HL-60/S4 (cell line): ENCODE measurements around the gene ARL10.
"Not testable (repeated sequence)": the region's sequence is repeated elsewhere in the genome, so short reads cannot be mapped to it uniquely, and the experiment has no call there.

Experiments
- in situ Hi-C: fragments of 300-500 bp; cut with MboI; formaldehyde crosslinking; loops from 2 replicates; pipeline ENCODE4 v1.14.3; 2022; ENCODE audit warnings: low sequenced_read_pairs

ARL10 gene

DNA sequence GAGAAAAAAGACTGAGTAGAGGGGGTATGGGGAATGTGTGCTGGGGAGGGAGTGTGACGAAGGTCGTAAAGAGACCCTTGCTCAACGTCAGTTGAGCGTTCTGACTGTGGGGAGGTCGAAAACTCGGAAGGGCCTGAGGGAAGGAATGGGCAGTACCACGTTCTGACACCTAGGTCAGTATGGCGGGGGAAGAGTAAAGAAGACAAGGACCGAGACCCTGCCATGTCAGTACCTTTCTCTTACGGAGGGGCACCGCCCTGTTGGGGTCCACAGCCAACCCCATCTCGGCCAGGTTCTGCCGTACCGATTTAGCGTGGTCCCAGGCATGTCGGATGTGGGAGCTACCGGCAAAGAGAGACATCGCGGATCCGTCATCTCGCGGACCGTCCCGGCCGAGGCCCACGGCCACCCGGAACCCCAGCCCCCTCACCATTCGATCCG is 22.7 kb downstream of the ARL10 start:
- in situ Hi-C loops = no loop called here

DNA sequence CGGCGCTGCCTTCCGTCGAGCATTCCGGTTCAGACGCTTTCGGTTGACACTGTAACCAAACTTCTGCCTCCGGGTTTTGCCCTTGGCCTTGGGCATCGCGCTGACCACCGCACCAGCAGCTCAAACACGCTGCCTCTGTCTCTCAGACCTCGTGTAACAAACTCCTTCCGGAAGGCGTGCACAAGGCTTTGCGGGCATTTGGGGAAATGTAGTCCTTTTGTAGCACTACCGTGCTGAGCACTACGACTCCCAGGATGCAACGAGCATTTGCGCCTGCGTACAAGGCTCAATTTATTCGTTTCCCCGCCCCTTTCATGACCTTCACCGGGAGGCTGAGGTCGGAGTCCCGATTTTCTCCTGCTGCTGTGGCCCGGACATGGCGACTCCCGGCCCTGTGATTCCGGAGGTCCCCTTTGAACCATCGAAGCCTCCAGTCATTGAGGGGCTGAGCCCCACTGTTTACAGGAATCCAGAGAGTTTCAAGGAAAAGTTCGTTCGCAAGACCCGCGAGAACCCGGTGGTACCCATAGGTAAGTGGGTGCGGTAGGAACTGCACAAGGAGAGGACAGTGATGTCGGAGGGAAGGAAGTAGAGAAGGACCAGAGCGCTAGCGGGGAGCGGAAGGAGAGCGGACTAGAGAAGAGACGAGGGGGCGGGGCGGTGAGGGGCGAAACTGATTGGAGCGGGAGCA is 23.3 kb downstream of the ARL10 start, which contains the start of the genes HIGD2A and NOP16:
HIGD2A (plus strand) TSS at position 308 of the 691 bp plus-strand sequence; CDS start at position 377, 69 bp downstream.
NOP16 (minus strand) TSS at position 155 of the 691 bp plus-strand sequence; CDS start at position 96, 59 bp downstream.
- in situ Hi-C loops = no loop called here

DNA sequence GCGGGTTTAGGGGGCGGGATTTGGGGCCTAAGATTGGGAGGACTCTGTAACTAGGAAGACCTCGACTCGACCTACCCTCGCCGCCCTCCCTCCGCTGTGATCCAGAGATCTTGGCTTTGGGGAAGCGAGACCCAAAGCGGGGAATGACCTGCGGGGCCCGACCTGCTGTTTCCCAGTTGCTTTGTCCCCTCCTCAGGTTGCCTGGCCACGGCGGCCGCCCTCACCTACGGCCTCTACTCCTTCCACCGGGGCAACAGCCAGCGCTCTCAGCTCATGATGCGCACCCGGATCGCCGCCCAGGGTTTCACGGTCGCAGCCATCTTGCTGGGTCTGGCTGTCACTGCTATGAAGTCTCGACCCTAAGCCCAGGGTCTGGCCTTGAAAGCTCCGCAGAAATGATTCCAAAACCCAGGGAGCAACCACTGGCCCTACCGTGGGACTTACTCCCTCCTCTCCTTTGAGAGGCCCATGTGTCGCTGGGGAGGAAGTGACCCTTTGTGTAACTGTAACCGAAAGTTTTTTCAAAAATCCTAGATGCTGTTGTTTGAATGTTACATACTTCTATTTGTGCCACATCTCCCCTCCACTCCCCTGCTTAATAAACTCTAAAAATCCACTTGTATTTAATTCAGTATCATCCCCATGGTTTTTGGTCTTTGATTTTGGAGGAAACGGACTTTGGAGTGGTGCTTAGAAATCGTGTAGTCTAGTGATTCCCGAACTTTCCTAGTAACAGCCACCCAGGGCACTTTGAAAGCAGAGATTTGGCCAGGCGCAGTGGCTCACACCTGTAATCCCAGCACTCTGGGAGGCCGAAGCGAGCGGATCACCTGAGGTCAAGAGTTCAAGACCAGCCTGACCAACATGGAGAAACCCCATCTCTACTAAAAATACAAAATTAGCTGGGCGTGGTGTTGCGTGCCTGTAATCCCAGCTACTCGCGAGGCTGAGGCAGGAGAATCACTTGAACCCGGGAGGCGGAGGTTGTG is 24.1 kb downstream of the ARL10 start:
- in situ Hi-C loops = no loop called here

DNA sequence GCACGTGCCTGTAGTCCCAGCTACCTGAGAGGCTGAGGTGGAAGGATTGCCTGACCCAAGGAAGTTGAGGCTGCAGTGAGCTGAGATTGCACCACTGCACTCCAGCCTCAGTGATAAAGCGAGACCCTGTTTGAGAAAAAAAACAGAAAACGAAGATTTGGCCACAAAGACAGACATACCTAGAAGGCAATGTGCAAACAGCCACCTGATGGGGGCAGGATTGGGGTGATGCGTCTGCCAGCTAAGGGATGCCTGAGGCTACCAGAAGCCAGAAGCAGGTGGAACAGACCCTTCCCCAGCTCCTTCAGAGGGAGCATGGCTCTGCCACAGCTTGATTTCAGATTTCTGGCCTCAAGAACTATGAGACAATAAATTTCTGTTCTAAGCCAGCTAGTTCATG is 26.2 kb downstream of the ARL10 start:
- in situ Hi-C loops = no loop called here

DNA sequence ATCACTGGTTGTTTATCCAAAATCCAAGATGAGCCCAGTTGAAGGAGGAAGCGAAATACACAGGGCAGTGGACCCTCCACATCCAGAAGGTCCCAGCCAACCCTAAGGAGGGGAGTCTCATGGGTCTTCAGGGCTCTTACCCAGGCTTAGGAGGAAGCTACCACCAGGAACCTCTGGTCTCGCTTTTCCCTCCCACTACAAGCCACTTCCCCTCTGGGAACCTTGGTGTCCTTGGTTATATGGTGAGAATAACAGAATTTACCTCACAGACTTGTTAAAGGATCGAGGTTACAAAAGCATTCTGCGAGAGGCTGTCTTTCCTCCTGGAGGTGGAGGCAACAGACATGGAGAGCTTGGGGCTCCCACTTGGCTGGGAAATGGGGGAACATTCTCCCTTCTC is 26.7 kb downstream of the ARL10 start:
- in situ Hi-C loops = no loop called here

DNA sequence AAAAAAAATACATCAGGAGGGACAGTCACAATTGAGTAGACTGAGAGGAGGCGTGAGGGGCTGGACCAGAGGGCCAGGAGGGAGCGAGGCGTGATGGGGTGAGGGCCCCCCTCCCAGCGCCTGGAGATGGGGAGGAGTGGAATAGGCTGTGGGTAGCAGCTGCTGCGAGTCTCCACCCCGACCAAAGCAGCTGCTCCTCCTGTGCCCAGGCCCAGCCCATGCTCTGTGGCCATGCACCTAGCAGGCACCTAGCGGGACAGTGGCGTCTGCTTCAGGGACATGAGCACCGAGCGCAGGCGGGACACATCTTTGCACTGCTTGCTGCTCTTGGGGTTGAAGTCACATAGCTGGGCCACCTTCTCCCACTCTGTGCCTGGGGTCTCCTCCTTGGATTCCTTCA is 27.2 kb downstream of the ARL10 start:
- in situ Hi-C loops = no loop called here

DNA sequence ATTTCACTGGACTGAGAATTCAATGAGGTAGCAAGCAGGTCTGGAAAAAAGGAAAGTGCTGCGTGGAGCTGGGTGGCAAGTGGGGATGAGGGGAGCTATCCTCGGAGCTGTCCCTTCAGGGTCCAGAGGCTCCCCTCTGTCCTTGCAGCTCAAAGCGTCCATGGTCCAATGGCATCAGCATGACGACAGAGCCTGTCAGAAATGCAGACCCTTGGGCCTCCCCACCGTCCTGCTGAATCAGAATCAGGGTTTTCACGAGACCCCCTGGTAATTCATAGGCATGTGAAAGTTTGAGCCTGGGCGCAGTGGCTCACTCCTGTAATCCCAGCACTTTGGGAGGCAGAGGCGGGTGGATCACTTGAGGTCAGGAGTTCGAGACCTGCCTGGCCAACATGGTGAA is 28.8 kb downstream of the ARL10 start:
- in situ Hi-C loops = no loop called here

DNA sequence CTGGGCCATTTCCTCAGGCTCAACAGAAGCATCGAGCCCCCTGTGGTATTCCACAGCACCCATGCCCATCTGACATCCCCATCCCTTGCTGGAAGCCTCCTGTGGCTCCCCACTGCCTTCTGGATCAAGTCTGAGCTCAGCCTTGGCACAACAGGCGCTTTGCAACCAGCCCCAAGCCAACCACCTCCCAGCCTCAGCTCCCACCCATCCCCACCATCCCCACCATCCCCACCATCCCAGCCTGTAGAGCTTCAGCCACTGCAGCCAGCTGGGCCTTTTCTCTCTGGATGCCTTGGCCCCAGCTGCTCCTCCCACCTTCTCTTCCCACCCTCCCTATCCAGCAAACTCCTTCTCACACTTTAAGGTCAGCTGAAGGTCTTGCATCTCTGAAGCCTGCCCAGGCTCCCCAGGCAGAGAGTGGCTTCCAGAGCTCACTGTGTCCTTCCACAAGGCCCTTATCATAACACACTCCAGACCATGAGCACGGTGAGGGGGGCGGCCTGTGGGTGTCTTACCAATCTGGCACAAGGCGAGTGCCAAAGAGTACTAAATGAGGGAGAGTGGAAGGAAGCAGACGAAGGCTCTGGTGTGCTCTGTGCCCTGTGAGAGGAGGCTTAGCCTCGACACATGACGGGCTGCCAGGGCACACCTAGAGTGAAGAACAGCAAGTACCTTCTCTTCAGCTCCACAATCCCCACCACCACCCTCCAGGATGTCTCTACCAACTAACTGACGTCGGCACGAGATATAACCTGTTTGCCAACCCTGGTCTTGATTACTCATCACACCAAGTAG is 29.8 kb downstream of the ARL10 start:
- in situ Hi-C loops = no loop called here

DNA sequence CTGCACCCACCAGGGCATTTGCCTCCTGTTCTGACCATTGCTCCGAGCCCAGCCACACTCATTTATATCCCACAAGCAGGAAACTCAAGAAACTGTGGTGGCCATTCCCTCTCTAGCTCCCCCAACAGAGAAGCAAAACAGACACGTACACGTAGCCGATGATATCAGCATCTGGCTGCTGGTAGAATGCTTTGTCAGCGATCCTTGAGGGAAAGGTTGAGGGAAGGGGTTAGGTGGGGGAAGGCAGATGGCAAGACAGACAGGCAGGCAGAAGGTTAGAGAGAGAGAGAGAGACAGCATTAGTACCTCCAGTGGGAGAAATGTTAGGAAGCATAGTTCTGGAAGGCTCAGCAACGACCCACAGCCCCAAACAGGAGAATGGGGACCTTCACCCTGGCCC is 31.0 kb downstream of the ARL10 start:
- in situ Hi-C loops = no loop called here

DNA sequence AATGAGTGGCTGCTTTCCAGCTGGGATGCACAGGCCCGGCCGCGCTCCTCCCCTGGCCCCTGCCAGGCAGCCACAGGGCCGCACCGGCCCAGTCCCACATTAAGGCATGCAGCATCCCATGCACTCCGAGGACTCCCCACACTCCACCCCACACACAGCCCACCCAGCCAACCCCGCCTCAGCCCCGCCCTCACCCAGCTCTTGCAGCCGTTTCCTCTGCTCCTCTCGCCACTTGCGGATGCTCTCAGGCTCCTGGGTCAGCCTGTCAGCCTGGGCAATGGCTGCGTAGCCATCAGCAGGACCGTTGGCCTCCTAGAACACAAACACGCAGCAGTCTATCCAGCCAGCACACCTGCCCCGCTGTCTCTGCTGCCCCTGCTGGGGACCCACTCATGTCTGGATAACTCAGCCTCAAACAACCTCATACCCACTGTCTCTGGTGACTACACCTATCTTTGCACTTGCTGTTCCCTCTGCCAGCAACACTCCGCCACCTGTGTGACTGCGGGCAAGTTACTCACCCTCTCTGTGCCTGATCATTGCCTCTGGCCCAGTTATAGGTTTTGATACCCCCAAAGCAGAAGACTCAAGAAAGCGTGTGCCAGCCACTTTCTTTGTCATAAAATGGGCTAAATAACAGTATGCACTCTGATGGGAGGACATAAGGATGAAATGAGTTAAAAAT is 32.6 kb downstream of the ARL10 start:
- in situ Hi-C loops = no loop called here

DNA sequence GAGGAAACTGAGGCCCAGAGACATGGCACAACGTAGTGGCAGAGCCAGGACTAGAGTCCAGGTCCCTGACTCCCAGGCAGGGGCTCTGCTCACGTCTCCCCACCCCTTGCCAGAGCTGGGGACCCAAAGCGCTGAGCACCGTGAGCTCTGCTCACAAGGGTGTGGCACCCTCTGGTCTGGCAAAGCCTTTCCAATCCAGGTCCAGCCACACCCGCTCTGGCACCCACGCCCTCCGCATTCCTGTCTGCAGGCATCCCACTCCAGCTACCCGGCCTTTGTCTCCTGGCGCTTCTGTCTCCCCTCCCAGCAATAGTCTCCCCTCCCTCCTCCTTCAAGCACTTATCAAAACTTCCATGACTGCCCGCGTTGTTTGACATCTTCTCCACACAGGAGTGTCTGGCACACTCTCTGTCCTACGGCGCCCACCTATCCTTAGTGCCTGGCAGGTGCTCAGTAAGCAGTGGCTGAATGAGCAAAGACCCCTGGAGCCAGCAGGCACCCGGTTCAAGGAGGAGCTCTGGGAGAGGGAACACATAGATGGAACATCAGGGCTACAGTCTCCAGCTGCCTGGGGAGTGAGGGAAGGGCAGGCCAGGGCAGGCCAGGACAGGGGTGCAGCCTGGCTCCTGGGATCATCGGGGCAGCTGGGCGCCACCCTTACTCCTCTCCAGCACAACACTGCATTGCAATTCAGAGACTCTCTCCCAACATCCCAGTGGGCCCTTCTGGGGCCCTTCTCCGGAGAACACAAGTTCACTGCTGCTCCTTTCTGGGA is 35.3 kb downstream of the ARL10 start:
- in situ Hi-C loops = no loop called here

DNA sequence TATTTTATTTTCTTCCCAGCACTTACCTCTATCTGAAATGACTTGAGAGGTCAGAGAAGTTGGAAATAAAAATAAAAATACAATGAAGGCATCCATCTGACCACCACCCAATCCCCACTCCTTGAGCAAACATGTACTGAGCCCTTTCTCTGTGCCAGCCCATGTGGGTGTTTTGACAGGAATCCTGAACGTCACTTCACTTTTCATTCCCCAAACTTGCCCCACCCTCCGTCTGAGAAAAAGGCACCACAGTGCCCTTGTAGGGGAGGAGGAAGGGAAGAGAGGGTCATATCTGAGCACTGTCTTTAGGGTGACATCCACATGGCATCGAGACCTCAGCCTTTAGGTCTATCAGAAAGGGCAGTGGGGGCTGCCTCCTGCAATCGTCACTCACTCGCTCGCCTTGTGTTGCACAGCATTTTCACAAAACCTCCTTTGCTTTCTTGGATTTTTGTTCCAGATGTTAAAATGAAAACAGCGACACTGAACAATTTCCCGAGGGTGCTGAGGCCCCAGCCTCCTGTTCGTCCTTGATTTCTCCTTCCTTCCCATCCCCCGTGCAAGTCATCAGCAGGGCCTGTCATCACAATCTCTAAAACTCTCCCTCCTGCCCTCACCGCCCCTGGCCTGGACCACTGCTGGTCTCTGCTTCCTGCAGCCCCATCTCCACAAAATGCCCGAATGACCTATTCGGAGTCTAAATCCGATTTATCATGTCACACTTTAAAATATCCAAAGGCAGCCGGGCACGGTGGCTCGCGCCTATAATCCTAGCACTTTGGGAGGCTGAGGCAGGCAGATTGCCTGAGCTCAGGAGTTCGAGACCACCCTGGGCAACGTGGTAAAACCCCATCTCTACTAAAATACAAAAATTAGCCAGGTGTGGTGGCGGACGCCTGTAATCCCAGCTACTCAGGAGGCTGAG is 36.3 kb downstream of the ARL10 start:
- in situ Hi-C loops = no loop called here

DNA sequence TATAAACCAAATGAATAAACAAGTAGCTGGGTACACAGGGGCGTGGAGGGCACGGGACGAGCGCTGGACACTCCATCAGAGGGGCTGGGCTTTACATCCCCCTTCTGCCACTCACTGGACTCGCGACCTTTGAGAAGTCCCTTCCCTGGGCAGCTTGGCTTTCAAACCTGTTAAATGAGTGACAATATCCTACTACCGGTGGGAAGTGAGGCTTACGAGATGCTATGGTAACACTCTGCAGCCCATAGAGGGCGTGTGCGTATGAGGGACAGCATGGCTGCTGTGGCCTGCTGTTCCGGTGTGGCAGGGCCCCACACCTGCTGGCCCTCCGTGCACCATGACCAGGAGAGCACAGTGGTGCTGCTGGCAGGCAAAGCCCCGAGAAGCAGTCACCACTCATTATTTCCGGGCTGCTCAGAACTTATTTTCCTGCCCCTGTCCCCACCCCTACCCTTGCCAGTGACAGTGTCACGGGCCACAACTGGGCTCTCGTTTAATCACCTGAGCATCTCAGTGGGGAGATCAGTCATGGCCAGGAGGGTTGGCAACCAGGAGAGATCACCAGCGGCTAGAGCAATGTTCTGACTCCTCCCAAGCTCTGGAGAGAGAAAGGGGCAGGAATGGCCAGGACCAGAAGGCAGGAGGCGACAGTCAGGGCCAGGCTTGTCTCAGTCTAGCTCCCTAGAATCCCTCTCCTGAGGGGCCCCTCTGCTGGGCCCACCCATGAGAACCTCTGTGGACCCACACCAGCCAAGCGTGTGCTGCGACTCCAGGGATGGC is 40.6 kb downstream of the ARL10 start:
- in situ Hi-C loops = no loop called here

DNA sequence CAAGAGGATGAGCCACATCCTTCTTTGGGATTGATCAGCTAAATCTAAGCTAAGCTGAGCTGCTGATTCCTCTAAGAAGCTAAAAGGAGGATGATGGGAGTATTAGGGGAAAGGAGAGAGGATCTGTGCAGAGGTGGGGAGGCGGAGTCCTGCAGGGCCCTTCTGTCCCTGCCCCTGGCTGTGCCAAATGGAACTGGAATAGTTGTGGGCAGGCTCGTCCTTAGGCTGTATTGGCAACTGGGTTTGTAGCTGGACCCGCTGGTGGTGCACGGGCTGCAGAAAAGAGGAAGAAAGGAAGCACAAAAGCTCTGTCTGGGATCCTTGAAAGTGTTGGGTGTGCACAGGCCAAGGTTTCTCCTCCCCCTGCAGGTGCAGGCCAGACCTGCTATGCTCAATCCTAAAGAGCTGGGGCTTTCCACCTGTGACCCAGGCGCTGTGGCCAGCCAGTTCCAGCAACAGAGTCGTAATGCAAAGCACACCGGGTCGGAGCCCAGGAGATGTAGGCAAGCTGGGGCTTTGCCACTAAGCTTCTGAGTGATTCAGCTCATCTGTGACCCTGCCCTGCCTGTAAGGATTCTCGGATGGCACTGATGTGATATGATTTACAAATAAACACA is 41.3 kb downstream of the ARL10 start:
- in situ Hi-C loops = no loop called here

DNA sequence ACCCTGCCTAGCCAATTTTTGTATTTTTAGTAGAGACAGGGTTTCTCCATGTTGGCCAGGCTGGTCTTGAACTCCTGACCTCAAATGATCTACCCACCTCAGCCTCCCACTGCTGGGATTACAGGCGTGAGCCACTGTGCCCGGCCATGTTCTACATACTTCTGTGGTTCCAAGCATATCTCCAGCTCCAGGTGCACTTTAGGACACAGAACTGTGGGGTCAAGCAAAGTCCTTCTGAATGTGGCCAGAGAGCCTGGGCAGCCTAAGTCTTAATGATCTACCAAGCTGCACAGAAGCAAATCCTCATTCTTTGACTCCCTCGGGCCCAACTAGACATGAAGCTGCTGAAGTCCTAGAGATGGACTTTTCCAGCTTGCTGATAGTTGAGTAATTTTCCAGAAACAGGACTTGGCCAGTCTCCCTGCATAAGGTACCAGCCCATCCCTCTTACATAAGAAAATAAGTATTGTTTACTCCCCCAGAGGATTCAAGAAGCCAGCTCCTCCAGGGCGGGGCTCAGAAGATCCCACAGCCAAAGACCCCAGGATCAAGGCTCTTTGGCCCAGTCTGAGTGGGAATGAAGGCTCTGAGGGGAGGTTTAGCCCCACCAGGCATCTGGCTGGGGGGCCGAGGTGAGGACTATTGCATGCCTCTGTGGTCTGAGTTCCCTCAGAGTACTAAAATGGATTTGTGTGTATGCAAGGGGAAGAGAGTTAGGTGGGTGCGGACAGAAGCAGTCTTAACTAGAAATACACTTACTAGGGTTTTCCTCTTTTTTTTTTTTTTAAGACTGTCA is 42.4 kb downstream of the ARL10 start:
- in situ Hi-C loops = no loop called here

DNA sequence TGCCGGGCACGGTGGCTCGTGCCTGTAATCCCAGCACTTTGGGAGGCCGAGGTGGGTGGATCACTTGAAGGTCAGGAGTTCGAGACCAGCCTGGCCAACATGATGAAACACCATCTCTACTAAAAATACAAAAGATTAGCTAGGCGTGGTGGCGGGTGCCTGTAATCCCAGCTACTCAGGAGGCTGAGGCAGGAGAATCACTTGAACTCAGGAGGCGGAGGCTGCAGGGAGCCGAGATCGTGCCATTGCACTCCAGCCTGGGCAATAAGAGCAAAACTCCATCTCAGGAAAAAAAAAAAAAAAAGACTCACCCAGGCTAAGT is 42.9 kb downstream of the ARL10 start:
- in situ Hi-C loops = not testable (repeated sequence)

DNA sequence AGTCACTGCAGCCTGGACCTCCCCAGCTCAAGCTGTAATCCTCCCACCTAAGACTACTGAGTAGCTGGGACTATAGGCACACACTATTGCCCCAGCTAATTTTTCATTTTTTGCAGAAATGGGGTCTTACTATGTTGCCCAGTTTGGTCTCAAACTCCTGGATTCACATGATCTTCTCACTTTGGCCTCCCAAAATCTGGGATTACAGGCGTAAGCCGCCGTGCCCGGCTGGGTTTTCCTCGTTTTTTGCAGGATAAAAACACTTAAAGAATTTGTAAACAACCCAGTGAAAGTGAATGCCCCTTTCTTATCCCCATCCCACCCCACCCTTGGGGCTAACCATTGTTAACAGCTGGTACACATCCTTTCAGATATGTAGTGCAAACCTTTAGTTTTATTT is 43.3 kb downstream of the ARL10 start:
- in situ Hi-C loops = no loop called here
